HepG2 (cell line): Measurements from ENCODE around the gene GLRA1. TPM values are rescaled to one million over a fixed set of nuclear protein-coding genes. Genes with fewer than 3 reads are reported as not detected.

Experiments
- ATAC-seq: fragments of 200-7000 bp; cut with Tn5 transposase; 3 replicates; pipeline ENCODE4 v1.9.1; 2020; ENCODE audit warnings: mild to moderate bottlenecking, moderate library complexity
- BruUV-seq: library from RNA; stranded (reverse); fragments of 400-500 nt; replicated peaks from 2 replicates; lab custom pipeline; 2021; lab: Mats Ljungman, UMichigan
- CTCF ChIA-PET: fragments of 300-600 bp; formaldehyde crosslinking; extraction: SDS; loops from one replicate; lab custom pipeline; 2021; ENCODE audit warnings: low total read pairs, inconsistent platforms, low intra/inter-chr PET ratio; lab: Yijun Ruan, JAX
- POLR2A ChIA-PET: fragments of 350-600 bp; sonication (Branson Sonifier 250); formaldehyde crosslinking; loops from one replicate; lab custom pipeline; 2020; ENCODE audit warnings: antibody characterized with exemption, inconsistent platforms; lab: Yijun Ruan, JAX
- DNase-seq: peaks from one replicate; pipeline ENCODE4 v3.0.0-alpha.2; 2015; ENCODE audit warnings: low spot score
- FAIRE-seq: peaks from 3 replicates; lab custom pipeline; 2011; peaks lifted over from hg19 to GRCh38; lab: Jason Lieb, UNC
- H2AFZ ChIP-seq: one replicate; pipeline ENCODE4 v1.6.1; 2011; ENCODE audit warnings: low read length, inconsistent platforms
- H3K27ac ChIP-seq: fragments of 300-600 bp; 3 replicates; pipeline ENCODE4 v1.8.0; 2011; ENCODE audit warnings: mixed run types, mild to moderate bottlenecking, mixed read lengths, low read length, inconsistent platforms; ENCODE audit not compliant: insufficient read depth; ENCODE audit errors: extremely low read length
- H3K27me3 ChIP-seq, 2 experiments: fragments of 200-600 bp in 1 of 2; 2 replicates in 1 of 2; 3 replicates in 1 of 2; pipeline versions ENCODE4 v1.6.0 to v1.8.0; 2011; ENCODE audit warnings: low read length in 2 of 2, mild to moderate bottlenecking in 2 of 2, moderate library complexity in 2 of 2, inconsistent platforms in 1 of 2; ENCODE audit not compliant: insufficient read depth in 2 of 2, control insufficient read depth in 1 of 2
- H3K36me3 ChIP-seq, 2 experiments: fragments of 200-600 bp in 1 of 2; replicated peaks in 1 of 2; 2 replicates in 1 of 2; 3 replicates in 1 of 2; pipeline versions ENCODE4 v1.5.1 to v1.8.0; 2011; ENCODE audit warnings: low read length in 2 of 2, inconsistent platforms in 1 of 2; ENCODE audit not compliant: insufficient read depth in 2 of 2, control insufficient read depth in 1 of 2
- H3K4me1 ChIP-seq: 2 replicates; pipeline ENCODE4 v1.5.1; 2012; ENCODE audit warnings: low read length, inconsistent platforms; ENCODE audit not compliant: insufficient read depth
- H3K4me2 ChIP-seq: 2 replicates; pipeline ENCODE4 v1.6.0; 2011; ENCODE audit warnings: low read depth, low read length, inconsistent platforms
- H3K4me3 ChIP-seq, 3 experiments: fragments of 200-600 bp in 1 of 3; sonication (generic), shearing (Covaris generic) in 1 of 3; replicated peaks in 1 of 3; 2 replicates each; pipeline ENCODE4 v1.5.1; 2011 to 2016; ENCODE audit warnings: low read length in 3 of 3, inconsistent platforms in 2 of 3, low read depth in 2 of 3, mild to moderate bottlenecking in 2 of 3, control low read depth in 1 of 3, mixed read lengths in 1 of 3; ENCODE audit not compliant: insufficient read depth in 1 of 3
- H3K79me2 ChIP-seq: one replicate; pipeline ENCODE4 v1.6.1; 2011; ENCODE audit warnings: low read length, inconsistent platforms; ENCODE audit not compliant: insufficient read depth
- H3K9ac ChIP-seq: 2 replicates; pipeline ENCODE4 v1.6.0; 2011; ENCODE audit warnings: mild to moderate bottlenecking, low read depth, low read length, inconsistent platforms; ENCODE audit not compliant: insufficient read depth
- H3K9me3 ChIP-seq: 2 replicates; pipeline ENCODE4 v1.5.1; 2012; ENCODE audit warnings: mild to moderate bottlenecking, low read length
- H4K20me1 ChIP-seq: 2 replicates; pipeline ENCODE4 v1.6.0; 2011; ENCODE audit warnings: inconsistent platforms, mild to moderate bottlenecking, low read length, moderate library complexity; ENCODE audit not compliant: insufficient read depth
- SRY ChIP-seq: sonication (generic); formaldehyde crosslinking; IDR thresholded peaks from 2 replicates; pipeline ENCODE4 v1.8.0; 2022; ENCODE audit warnings: mild to moderate bottlenecking, missing genetic modification reagents
- ZFX ChIP-seq: sonication (generic); formaldehyde crosslinking; IDR thresholded peaks from 2 replicates; pipeline ENCODE4 v1.4.0; 2020; ENCODE audit warnings: mild to moderate bottlenecking, low read depth, missing genetic modification reagents, moderate library complexity
- ZNF136 ChIP-seq: sonication (generic); formaldehyde crosslinking; IDR thresholded peaks from 2 replicates; pipeline ENCODE4 v1.8.1; 2022; ENCODE audit warnings: low read depth, mild to moderate bottlenecking, moderate library complexity, missing genetic modification reagents
- ZNF629 ChIP-seq: sonication (generic); formaldehyde crosslinking; conservative IDR thresholded peaks from 2 replicates; pipeline ENCODE4 v1.5.0; 2020; ENCODE audit warnings: missing genetic modification reagents
- ZNF816 ChIP-seq: sonication (generic); formaldehyde crosslinking; IDR thresholded peaks from 2 replicates; pipeline ENCODE4 v1.8.0; 2022; ENCODE audit warnings: missing genetic modification reagents, mild to moderate bottlenecking, borderline replicate concordance
- WGBS: methylation state at CpG from one replicate; pipeline ENCODE4 v1.1.6; 2017; ENCODE audit warnings: low lambda C conversion rate; 5-methylcytosine and 5-hydroxymethylcytosine counted together
- in situ Hi-C: cut with HindIII; loops from 2 replicates; pipeline ENCODE4 v1.10.0; 2017; ENCODE audit warnings: low pct_unique_long_range_greater_than_20kb; ENCODE audit not compliant: extremely low pct_ligation_motif_present
- intact Hi-C: fragments of 100-400 bp; cut with micrococcal nuclease; formaldehyde crosslinking; loops from one replicate; pipeline ENCODE4 v1.10.0; 2022; ENCODE audit not compliant: unreplicated experiment
- polyA plus RNA-seq, 8 experiments: library from polyadenylated mRNA; depleted of rRNA in 3 of 8; stranded (reverse) in 7 of 8; unstranded in 1 of 8; fragments of >200 nt; fragmentation: Illumina TruSeq in 4 of 8; extraction: Trizol in 4 of 8; gene quantifications; 2 replicates each; pipeline versions ENCODE4 v1.2.1 to v1.2.3, GENCODE V29; 2011 to 2016; ENCODE audit warnings: low read depth in 4 of 8, missing spikeins in 1 of 8, mixed read lengths in 1 of 8; ENCODE audit not compliant: insufficient read depth in 1 of 8
- total RNA-seq, 5 experiments: library from RNA; depleted of rRNA; stranded (reverse); fragments of >200 nt; fragmentation: Illumina TruSeq; extraction: Trizol; gene quantifications; 2 replicates each; pipeline ENCODE4 v1.2.3, GENCODE V29; 2016; ENCODE audit warnings: low read depth in 1 of 5
- TF ChIP-seq, protein P1 (sequence below): sonication (generic); formaldehyde crosslinking; IDR thresholded peaks from 2 replicates; pipeline ENCODE4 v1.5.1; 2020; ENCODE audit warnings: mild to moderate bottlenecking, missing genetic modification reagents

The GLRA1 gene
- total and polyA plus RNA-seq, 2 of the 13 experiments (the other 11 are each of a cell fraction or from before 2014, with no cell fraction given) = not detected

DNA sequence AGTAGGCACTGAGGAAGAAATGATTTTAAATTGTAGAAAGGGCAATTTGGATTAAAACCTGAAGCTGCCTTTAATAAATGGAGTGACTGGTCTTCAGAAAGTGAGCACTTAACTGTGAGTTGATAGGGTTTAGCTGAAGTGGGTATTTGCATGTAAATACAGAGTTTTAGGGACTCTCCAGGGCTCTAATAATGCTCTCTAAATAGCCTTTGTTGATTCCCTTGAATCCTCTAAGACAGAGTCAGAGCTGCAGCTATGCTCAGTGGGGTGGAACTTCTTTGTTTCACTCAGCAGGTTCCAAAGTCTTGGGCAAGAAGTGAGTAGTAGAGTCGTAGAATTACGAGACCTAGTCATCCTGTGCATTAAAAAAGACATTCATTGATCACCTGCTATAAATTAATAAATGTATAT, 21.4 kb downstream of the GLRA1 start:
- Histone ChIP-seq H3K4me1 (no peaks in the 10 kb centered on the region), H3K27ac (no peak overlapping the region), H3K9me3 (no peaks in the 10 kb centered on the region), H4K20me1 (no peaks in the 10 kb centered on the region), H2AFZ (no peak overlapping the region), H3K4me2 (no peak overlapping the region), H3K27me3 (no peaks in the 10 kb centered on the region; a peak in 1 of 5 replicates), H3K4me3 (no peak overlapping the region), H3K36me3 (no peaks in the 10 kb centered on the region), H3K9ac (no peak overlapping the region), H3K79me2 (no peaks in the 10 kb centered on the region)
- DNase-seq = no peak
- POLR2A ChIA-PET = no interaction called here
- CTCF ChIA-PET = no interaction called here
- ATAC-seq = no peak
- TF ChIP-seq, protein P1, sequence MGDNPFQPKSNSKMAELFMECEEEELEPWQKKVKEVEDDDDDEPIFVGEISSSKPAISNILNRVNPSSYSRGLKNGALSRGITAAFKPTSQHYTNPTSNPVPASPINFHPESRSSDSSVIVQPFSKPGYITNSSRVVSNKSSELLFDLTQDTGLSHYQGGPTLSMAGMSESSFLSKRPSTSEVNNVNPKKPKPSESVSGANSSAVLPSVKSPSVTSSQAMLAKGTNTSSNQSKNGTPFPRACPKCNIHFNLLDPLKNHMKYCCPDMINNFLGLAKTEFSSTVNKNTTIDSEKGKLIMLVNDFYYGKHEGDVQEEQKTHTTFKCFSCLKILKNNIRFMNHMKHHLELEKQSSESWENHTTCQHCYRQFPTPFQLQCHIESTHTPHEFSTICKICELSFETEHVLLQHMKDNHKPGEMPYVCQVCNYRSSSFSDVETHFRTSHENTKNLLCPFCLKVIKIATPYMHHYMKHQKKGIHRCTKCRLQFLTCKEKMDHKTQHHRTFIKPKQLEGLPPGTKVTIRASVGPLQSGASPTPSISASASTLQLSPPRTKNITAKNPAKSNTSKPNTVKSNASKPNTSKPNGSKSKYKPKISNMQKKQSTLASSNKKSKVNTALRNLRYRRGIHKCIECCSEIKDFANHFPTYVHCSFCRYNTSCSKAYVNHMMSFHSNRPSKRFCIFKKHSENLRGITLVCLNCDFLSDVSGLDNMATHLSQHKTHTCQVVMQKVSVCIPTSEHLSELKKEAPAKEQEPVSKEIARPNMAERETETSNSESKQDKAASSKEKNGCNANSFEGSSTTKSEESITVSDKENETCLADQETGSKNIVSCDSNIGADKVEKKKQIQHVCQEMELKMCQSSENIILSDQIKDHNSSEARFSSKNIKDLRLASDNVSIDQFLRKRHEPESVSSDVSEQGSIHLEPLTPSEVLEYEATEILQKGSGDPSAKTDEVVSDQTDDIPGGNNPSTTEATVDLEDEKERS (CRISPR knock-in tag) = no peak
- TF ChIP-seq ZFX (CRISPR knock-in tag) = no peak
- no peak for TF ChIP-seq ZNF816 (CRISPR knock-in tag)
- TF ChIP-seq ZNF629 (CRISPR knock-in tag) = no peak
- BruUV-seq = no TSS peak
- no peak for FAIRE-seq
- intact Hi-C loops = no loop called here
- in situ Hi-C loops = no loop called here
- WGBS = 5% methylated on average over 2 of the region's 2 CpGs

DNA sequence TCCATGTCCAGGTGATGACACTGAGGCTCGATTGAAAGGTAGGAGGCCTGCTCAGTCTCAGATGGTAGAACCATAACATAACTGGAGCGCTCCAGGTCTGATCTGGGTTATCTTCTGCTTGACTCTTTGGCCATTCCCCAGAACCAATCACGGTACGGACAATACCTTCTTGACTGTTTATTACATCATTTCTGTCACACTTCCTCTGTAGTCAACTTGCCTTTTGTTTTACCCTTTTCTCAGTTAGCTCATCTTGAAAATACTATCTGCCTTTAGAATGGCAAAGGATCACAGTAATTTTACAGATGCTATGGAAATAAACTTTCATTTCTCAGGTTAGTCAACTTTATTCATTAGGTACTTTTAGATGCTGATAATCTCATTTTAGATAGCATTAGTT, 22.4 kb downstream of the GLRA1 start:
- TF ChIP-seq ZNF136 (CRISPR knock-in tag) = no peak
- no peak for TF ChIP-seq SRY (CRISPR knock-in tag)
- TF ChIP-seq, all 625 proteins: peak for 0
- Histone ChIP-seq H3K27me3 (no peaks in the 10 kb centered on the region; a peak in 1 of 5 replicates), H3K27ac (no peak overlapping the region), H3K9ac (no peak overlapping the region), H3K9me3 (no peaks in the 10 kb centered on the region), H3K4me3 (no peak overlapping the region), H3K4me1 (no peaks in the 10 kb centered on the region), H3K79me2 (no peaks in the 10 kb centered on the region), H4K20me1 (no peaks in the 10 kb centered on the region), H3K36me3 (no peaks in the 10 kb centered on the region), H3K4me2 (no peak overlapping the region), H2AFZ (no peak overlapping the region)
- no peak for ATAC-seq
- POLR2A ChIA-PET = no interaction called here
- WGBS = 42% methylated on average over 4 of the region's 4 CpGs
- CTCF ChIA-PET = no interaction called here
- in situ Hi-C loops = no loop called here
- intact Hi-C loops = no loop called here
- no peak for DNase-seq
- BruUV-seq = no TSS peak
- no peak for FAIRE-seq
